Mesothelial cell of epicardium (in vitro differentiated cells): ENCODE measurements around the gene TRIO. TPM values are rescaled to one million over a fixed set of nuclear protein-coding genes. Genes with fewer than 3 reads are reported as not detected.

Source experiments
- DNase-seq, 2 experiments: peaks; one replicate each; pipeline ENCODE4 v3.0.0; 2021; ENCODE audit warnings: low spot score in 2 of 2; ENCODE audit not compliant: unreplicated experiment in 2 of 2
- H3K27ac Mint-ChIP-seq: 2 replicates; pipeline ENCODE4 v1.8.0; 2021; ENCODE audit warnings: mixed read lengths
- H3K27me3 Mint-ChIP-seq: 2 replicates; pipeline ENCODE4 v1.8.0; 2021; ENCODE audit warnings: low read depth, mixed read lengths
- H3K36me3 Mint-ChIP-seq: 2 replicates; pipeline ENCODE4 v1.8.0; 2021; ENCODE audit warnings: mixed read lengths
- H3K4me1 Mint-ChIP-seq: 2 replicates; pipeline ENCODE4 v1.8.0; 2021; ENCODE audit warnings: mixed read lengths
- H3K4me3 Mint-ChIP-seq: 2 replicates; pipeline ENCODE4 v1.8.0; 2021; ENCODE audit warnings: mild to moderate bottlenecking, moderate library complexity, mixed read lengths
- H3K9me3 Mint-ChIP-seq: 2 replicates; pipeline ENCODE4 v1.8.0; 2021; ENCODE audit warnings: mixed read lengths
- CTCF ChIP-seq: fragments of 200-600 bp; sonication (generic); IDR thresholded peaks from one replicate; pipeline ENCODE4 v1.5.0; 2021; ENCODE audit warnings: antibody characterized with exemption; ENCODE audit not compliant: unreplicated experiment
- total RNA-seq: library from RNA; stranded (reverse); gene quantifications from 3 replicates; pipeline ENCODE4 v1.2.1, GENCODE V29; 2021

TRIO gene
- total RNA-seq, 1 donor from 2014 or later: 209 TPM

GRCh38 chr5:14481349-14481748, 338.2 kb downstream of the TRIO start:
- Mint-ChIP-seq H3K4me3 (no peak overlapping the region), H3K4me1 (no peaks in the 10 kb centered on the region), H3K36me3 (peaks cover 61% of the 10 kb centered on the region), H3K27ac (no peak overlapping the region), H3K9me3 (no peaks in the 10 kb centered on the region), H3K27me3 (no peaks in the 10 kb centered on the region)
- no peak for TF ChIP-seq CTCF
- no peak for DNase-seq

GRCh38 chr5:14482085-14482484, 338.9 kb downstream of the TRIO start:
- no peaks in the 10 kb centered on the region for H3K9me3 Mint-ChIP-seq
- H3K36me3 Mint-ChIP-seq: peaks cover 60% of the 10 kb centered on the region
- no peak for DNase-seq
- H3K27me3 Mint-ChIP-seq: no peaks in the 10 kb centered on the region
- no peak overlapping the region for H3K4me3 Mint-ChIP-seq
- H3K4me1 Mint-ChIP-seq: no peaks in the 10 kb centered on the region
- no peak for TF ChIP-seq CTCF
- no peak overlapping the region for H3K27ac Mint-ChIP-seq

GRCh38 chr5:14483504-14484157, 340.5 kb downstream of the TRIO start:
- TF ChIP-seq CTCF: no peak
- Mint-ChIP-seq H3K36me3 (peaks cover 55% of the 10 kb centered on the region), H3K9me3 (no peaks in the 10 kb centered on the region), H3K4me3 (no peak overlapping the region), H3K4me1 (no peaks in the 10 kb centered on the region), H3K27ac (no peak overlapping the region), H3K27me3 (no peaks in the 10 kb centered on the region)
- DNase-seq: no peak

GRCh38 chr5:14486486-14486885, 343.3 kb downstream of the TRIO start:
- Mint-ChIP-seq H3K4me1 (no peaks in the 10 kb centered on the region), H3K36me3 (peaks cover 52% of the 10 kb centered on the region), H3K9me3 (no peaks in the 10 kb centered on the region), H3K27me3 (no peaks in the 10 kb centered on the region), H3K27ac (no peak overlapping the region), H3K4me3 (no peak overlapping the region)
- no peak for TF ChIP-seq CTCF
- DNase-seq: no peak

- Mint-ChIP-seq H3K36me3 (peaks cover 53% of the 10 kb centered on the region), H3K27me3 (no peaks in the 10 kb centered on the region), H3K4me3 (no peak overlapping the region), H3K27ac (no peak overlapping the region), H3K4me1 (no peaks in the 10 kb centered on the region), H3K9me3 (no peaks in the 10 kb centered on the region)
- no peak for DNase-seq
- no peak for TF ChIP-seq CTCF
These were observed 344.1 kb downstream of the TRIO start for GRCh38 chr5:14486996-14487896.
